GM12892 (cell line): Measurements from ENCODE around the gene FOXP2.

ENCODE experiments used
- POLR2A ChIP-seq: IDR thresholded peaks from 2 replicates; pipeline ENCODE4 v1.6.1; 2011; ENCODE audit warnings: low read depth, low read length, control low read depth
- POLR2AphosphoS5 ChIP-seq: IDR thresholded peaks from 2 replicates; pipeline ENCODE4 v1.6.1; 2011; ENCODE audit warnings: low read depth, low read length, control low read depth

- TF ChIP-seq POLR2A: no peak
- TF ChIP-seq POLR2AphosphoS5: no peak
Measured at GRCh38 chr7:114539575-114539974, 125.0 kb downstream of the FOXP2 start.
